Astrocyte (in vitro differentiated cells and primary cell): ENCODE measurements around the gene ACAD11.

ENCODE experiments used
- EZH2 ChIP-seq: IDR thresholded peaks from 2 replicates; pipeline ENCODE4 v1.6.1; 2012; ENCODE audit warnings: mild to moderate bottlenecking, low read length, inconsistent platforms; ENCODE audit not compliant: insufficient read depth
- TF ChIP-seq, protein P1 (sequence below): IDR thresholded peaks from 2 replicates; pipeline ENCODE4 v1.5.1; 2011; ENCODE audit warnings: low read depth, mild to moderate bottlenecking, inconsistent platforms, low read length, moderate library complexity; ENCODE audit not compliant: insufficient read depth

DNA sequence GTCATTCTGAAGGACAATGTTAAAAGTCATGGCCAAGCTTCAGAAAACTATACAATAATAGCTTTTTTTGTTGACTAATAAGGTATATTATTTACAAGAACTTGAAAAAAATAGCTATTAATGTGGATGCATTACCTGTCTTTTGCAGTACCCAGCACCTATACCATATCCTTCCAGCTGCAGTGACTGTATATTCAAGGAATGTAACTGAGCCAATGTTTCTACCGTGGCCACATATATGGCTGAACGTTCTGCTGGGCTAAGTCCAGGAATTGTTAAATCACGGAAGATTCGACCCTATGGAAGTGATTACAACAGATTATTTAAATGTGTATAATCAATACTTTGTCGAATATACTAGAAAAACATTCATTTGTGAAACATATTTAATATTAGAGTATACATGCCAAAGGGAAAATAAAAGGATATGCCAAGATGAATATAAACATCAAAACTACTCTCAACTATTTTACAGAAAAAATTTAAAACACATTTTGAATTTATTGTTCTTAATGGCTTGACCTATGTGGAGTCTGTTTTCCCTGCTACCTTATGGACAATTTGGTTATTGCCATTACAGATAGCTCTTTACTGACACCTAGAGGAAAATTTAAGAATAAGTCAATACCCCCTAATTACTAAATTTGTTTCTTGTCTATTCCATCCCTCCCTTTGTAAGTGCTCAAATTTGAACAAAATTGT lies 17.6 kb downstream of the ACAD11 start:
- TF ChIP-seq, protein P1, sequence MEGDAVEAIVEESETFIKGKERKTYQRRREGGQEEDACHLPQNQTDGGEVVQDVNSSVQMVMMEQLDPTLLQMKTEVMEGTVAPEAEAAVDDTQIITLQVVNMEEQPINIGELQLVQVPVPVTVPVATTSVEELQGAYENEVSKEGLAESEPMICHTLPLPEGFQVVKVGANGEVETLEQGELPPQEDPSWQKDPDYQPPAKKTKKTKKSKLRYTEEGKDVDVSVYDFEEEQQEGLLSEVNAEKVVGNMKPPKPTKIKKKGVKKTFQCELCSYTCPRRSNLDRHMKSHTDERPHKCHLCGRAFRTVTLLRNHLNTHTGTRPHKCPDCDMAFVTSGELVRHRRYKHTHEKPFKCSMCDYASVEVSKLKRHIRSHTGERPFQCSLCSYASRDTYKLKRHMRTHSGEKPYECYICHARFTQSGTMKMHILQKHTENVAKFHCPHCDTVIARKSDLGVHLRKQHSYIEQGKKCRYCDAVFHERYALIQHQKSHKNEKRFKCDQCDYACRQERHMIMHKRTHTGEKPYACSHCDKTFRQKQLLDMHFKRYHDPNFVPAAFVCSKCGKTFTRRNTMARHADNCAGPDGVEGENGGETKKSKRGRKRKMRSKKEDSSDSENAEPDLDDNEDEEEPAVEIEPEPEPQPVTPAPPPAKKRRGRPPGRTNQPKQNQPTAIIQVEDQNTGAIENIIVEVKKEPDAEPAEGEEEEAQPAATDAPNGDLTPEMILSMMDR = peak; percentile 60
- TF ChIP-seq EZH2 = no peak
